GM21737 (cell line): ENCODE results near the gene HTR1D.
A peak's percentile ranks its signal among the peaks of the same experiment; 100 is the strongest.

Source experiments
- ATAC-seq: cut with Tn5 transposase; IDR thresholded peaks from one replicate; pipeline ENCODE4 v1.9.1; 2021; ENCODE audit warnings: mild to moderate bottlenecking, moderate library complexity; ENCODE audit not compliant: unreplicated experiment

Gene HTR1D

GRCh38 chr1:23187637-23188036 is 29.7 kb downstream of the HTR1D start:
- no peak for ATAC-seq

GRCh38 chr1:23185381-23185780 is 31.9 kb downstream of the HTR1D start:
- ATAC-seq: no peak

GRCh38 chr1:23184212-23184934 is 32.9 kb downstream of the HTR1D start:
- ATAC-seq: no peak

- no peak for ATAC-seq
Measured at GRCh38 chr1:23179862-23180261, 37.4 kb downstream of the HTR1D start.

- no peak for ATAC-seq
Measured at GRCh38 chr1:23178950-23179349, 38.4 kb downstream of the HTR1D start.

GRCh38 chr1:23178414-23178813 is 38.9 kb downstream of the HTR1D start:
- ATAC-seq: no peak

- ATAC-seq: no peak
Measured at GRCh38 chr1:23177438-23178380, 39.6 kb downstream of the HTR1D start.

- no peak for ATAC-seq
Measured at GRCh38 chr1:23177031-23177430, 40.3 kb downstream of the HTR1D start.

- no peak for ATAC-seq
Measured at GRCh38 chr1:23174426-23175110, 42.7 kb downstream of the HTR1D start.

- ATAC-seq: no peak
Measured at GRCh38 chr1:23171181-23171755, 46.0 kb downstream of the HTR1D start.

GRCh38 chr1:23169727-23170335 is 47.5 kb downstream of the HTR1D start:
- ATAC-seq: no peak

- no peak for ATAC-seq
Measured at GRCh38 chr1:23169195-23169575, 48.1 kb downstream of the HTR1D start.

- peak; percentile 67 for ATAC-seq
Measured at GRCh38 chr1:23168445-23169194, 48.7 kb downstream of the HTR1D start, which contains the start of gene LUZP1. LUZP1 (minus strand) TSS chr1:23168856.

GRCh38 chr1:23168079-23168444 is 49.2 kb downstream of the HTR1D start:
- peak; percentile 16 for ATAC-seq

- ATAC-seq: peak; percentile 10
Measured at GRCh38 chr1:23167353-23168078, 49.8 kb downstream of the HTR1D start.

- no peak for ATAC-seq
Measured at GRCh38 chr1:23166854-23167253, 50.4 kb downstream of the HTR1D start.

GRCh38 chr1:23163395-23163794 is 53.9 kb downstream of the HTR1D start:
- no peak for ATAC-seq

GRCh38 chr1:23159963-23160877 is 57.1 kb downstream of the HTR1D start:
- ATAC-seq: no peak
